ENCODE results near the gene IRAK1.
A peak's percentile ranks its signal among the peaks of the same experiment; 100 is the strongest.

IRAK1 gene

DNA sequence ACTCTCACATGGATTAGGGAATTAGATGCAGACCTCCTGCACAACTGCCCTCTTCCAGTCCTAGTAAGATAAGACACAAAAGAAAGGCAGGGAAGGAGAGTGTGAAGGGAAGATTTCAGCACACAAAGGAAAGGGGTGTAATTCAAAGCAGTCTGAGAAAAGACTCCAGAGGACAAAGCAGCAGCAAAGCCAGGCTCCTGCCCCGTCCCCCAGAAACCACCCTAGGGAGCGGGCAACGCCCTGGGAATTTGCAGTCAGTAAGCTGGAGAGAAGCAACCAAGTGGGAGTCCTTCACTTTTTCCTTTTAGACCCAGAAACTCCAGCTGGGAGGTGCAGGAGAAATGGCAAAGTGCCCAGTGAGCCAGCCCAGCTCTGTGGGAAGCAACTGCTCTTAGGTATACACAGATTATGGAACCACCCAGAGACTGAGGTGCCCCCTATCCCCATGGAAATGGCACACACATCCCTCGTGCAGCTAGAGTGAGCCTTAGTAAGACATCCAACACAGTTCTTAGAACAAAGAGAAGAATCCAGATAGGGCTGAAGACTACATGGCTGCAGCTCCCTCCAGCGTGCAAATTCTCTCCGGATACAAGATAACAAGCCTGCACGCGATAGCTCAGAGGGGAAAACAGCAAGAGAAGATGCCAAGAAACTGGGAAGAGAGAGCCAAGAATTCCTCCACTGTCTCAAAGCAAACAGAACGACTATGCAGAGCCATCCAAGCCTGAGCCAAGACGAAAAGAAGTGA is 26.5 kb upstream of the IRAK1 start:
- H3K36me3 ChIP-seq: no peaks in the 10 kb centered on the region
- H3K4me3 ChIP-seq: no peak overlapping the region
- intact Hi-C loops (cut with DNase I; ENCODE audit: low total_unique reads): no loop called here
- H3K9me3 ChIP-seq: no peaks in the 10 kb centered on the region
- peaks cover 0 to 98% (median 58%) of the 10 kb centered on the region in 4 donors for H3K4me1 ChIP-seq
- H3K27me3 ChIP-seq: no peaks in the 10 kb centered on the region
- H3K27ac ChIP-seq: peak overlapping the region; percentile 41 to 53
- TF ChIP-seq, protein P1, sequence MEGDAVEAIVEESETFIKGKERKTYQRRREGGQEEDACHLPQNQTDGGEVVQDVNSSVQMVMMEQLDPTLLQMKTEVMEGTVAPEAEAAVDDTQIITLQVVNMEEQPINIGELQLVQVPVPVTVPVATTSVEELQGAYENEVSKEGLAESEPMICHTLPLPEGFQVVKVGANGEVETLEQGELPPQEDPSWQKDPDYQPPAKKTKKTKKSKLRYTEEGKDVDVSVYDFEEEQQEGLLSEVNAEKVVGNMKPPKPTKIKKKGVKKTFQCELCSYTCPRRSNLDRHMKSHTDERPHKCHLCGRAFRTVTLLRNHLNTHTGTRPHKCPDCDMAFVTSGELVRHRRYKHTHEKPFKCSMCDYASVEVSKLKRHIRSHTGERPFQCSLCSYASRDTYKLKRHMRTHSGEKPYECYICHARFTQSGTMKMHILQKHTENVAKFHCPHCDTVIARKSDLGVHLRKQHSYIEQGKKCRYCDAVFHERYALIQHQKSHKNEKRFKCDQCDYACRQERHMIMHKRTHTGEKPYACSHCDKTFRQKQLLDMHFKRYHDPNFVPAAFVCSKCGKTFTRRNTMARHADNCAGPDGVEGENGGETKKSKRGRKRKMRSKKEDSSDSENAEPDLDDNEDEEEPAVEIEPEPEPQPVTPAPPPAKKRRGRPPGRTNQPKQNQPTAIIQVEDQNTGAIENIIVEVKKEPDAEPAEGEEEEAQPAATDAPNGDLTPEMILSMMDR (IDR thresholded peaks at IDR 0.05): no peak
- DNase-seq: peak in 1 of 2 donors; percentile 60

DNA sequence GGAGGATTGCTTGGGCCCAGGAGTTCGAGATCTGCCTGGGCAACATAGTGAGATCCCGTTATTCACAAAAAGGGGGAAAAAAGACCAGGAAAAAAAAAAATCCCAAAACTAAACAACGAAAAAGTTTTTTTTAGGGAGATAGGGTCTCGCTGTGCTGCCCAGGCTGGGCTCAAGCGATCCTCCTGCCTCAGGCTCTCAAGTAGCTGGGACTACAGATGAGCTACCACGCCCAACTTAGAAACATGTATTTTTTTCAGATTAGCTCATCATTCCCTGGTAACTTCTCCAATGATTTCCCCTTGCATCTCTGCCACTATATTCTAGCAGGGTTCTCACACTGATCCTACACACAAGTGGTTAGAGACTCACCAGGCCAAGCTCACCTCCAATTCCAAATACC is 24.4 kb upstream of the IRAK1 start:
- TF ChIP-seq, protein P1 (IDR thresholded peaks at IDR 0.05): no peak
- H3K9me3 ChIP-seq: no peaks in the 10 kb centered on the region
- H3K27ac ChIP-seq: peak overlapping the region; percentile 21 to 53
- no peak overlapping the region for H3K4me3 ChIP-seq
- DNase-seq: no peak
- no peaks in the 10 kb centered on the region for H3K27me3 ChIP-seq
- intact Hi-C loops (cut with DNase I; ENCODE audit: low total_unique reads): no loop called here
- peaks cover 0 to 95% (median 39%) of the 10 kb centered on the region in 4 donors for H3K4me1 ChIP-seq
- no peaks in the 10 kb centered on the region for H3K36me3 ChIP-seq

DNA sequence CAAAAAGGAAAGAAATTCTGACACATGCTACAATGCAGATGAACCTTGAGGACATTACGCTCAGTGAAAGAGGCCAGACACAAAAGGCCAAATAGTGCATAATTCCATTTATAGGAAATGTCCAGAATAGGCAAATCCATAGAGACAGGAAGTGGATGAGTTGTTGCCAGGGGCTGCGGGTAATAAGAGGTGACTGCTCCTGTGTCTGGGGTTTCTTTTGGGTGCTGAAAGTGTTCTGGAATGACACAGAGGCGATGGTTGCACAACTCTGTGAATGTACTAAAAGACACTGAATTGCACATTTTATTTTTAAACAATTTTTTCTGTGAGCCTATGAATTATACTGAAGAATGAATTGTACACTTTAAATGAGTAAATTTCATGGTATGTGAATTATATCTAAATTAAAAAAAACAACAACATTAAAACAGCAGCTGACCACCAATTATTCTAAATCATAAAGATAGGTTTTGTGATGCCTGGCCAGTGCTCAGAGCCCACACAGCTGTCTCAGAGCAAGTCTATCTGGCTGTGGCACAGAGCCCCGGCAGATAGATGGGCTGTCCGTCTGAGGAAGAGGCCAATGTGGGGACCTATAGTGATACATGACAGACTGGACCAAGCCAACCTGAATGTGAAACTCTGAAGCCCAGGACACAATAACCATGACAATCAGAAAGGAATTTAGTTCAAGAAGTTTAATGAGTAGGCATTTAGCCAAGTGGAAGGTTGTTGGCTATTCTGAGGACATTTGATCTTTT is 23.5 kb upstream of the IRAK1 start:
- Histone ChIP-seq H3K27ac (peak overlapping the region; percentile 50 to 61), H3K4me1 (peaks cover 0 to 86% (median 32%) of the 10 kb centered on the region in 4 donors)
- TF ChIP-seq, protein P1 (IDR thresholded peaks at IDR 0.05): no peak

DNA sequence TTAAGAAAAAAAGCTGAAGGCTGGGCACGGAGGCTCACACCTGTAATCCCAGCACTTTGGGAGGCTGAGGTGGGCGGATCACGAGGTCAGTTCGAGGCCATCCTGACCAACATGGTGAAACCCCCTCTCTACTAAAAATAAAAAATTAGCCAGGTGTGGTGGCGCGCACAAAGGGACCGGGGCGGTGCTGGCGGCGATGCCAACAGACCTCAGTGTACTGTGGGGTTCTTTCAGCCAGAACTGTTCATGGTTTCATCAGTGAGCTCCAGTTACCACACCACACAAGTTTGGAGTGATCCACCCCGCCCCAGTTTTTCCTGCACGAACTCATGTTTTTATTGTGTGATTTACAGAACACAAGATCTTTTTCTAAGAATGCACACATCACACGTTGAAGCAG is 21.2 kb upstream of the IRAK1 start:
- no peak for DNase-seq

More for the DNA sequence above, 23.5 kb upstream of the IRAK1 start:
- no peak overlapping the region for H3K4me3 ChIP-seq
- H3K36me3 ChIP-seq: no peaks in the 10 kb centered on the region
- DNase-seq: peak; percentile 48 to 72
- intact Hi-C loops (cut with DNase I; ENCODE audit: low total_unique reads): no loop called here
- no peaks in the 10 kb centered on the region for H3K27me3 ChIP-seq
- H3K9me3 ChIP-seq: no peaks in the 10 kb centered on the region

DNA sequence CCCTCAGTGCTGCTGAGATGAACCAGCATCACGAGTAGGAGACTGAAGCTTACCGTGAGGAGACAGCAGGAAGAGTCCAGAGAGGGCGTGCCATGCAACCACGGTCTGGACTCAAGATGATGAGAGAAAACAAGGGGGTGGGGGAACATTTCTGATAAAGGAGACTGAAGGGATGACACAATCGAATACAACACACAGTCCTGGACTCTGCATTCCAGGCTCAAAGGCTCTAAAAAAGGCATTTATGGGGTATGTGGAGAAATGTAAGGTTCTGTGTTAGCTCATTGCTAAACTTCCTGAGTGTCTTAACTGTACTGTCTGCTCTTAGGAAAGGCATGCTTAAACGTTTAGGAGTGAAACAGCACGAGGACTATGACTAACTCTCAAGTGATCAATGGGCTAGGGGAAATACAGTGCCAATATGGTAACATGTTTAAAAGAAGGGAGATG is 20.6 kb upstream of the IRAK1 start:
- peak overlapping the region; percentile 17 to 61 for H3K27ac ChIP-seq
- peak in 1 of 2 donors; percentile 27 for DNase-seq
- no peak overlapping the region for H3K4me3 ChIP-seq
- intact Hi-C loops (cut with DNase I; ENCODE audit: low total_unique reads): no loop called here
- TF ChIP-seq, protein P1 (IDR thresholded peaks at IDR 0.05): no peak
- peaks cover 0 to 70% (median 20%) of the 10 kb centered on the region in 4 donors for H3K4me1 ChIP-seq
- no peaks in the 10 kb centered on the region for H3K36me3 ChIP-seq
- H3K27me3 ChIP-seq: no peaks in the 10 kb centered on the region
- H3K9me3 ChIP-seq: no peaks in the 10 kb centered on the region

More for the DNA sequence above, 21.2 kb upstream of the IRAK1 start:
- TF ChIP-seq, protein P1 (IDR thresholded peaks at IDR 0.05): no peak
- no peaks in the 10 kb centered on the region for H3K27me3 ChIP-seq
- intact Hi-C loops (cut with DNase I; ENCODE audit: low total_unique reads): no loop called here
- H3K4me1 ChIP-seq: peaks cover 0 to 70% (median 21%) of the 10 kb centered on the region in 4 donors
- no peaks in the 10 kb centered on the region for H3K36me3 ChIP-seq
- H3K9me3 ChIP-seq: no peaks in the 10 kb centered on the region
- peak overlapping the region; percentile 17 to 61 for H3K27ac ChIP-seq
- H3K4me3 ChIP-seq: no peak overlapping the region

Measured in tibial artery (tissue), 4 donors.